ENCODE results near the gene CEP170B. TPM values are rescaled to one million over a fixed set of nuclear protein-coding genes. Genes with fewer than 3 reads are reported as not detected.

CEP170B gene
- total RNA-seq, result 1.6 TPM

GRCh38 chr14:104865081-104865630 is at the start of gene CEP170B:
Gene CEP170B, plus strand, starts transcription at chr14:104865268. Its CDS starts 3,183 bp downstream, at chr14:104868451.
- Histone ChIP-seq H3K9me3 (ENCODE audit: control insufficient read depth in 3 of 3, low read length in 3 of 3) (no peaks in the 10 kb centered on the region), H3K36me3 (ENCODE audit: control insufficient read depth in 3 of 3, insufficient read depth in 3 of 3, low read length in 3 of 3) (peaks cover 0 to 3% (median 2%) of the 10 kb centered on the region in 3 donors), H3K27me3 (ENCODE audit: control insufficient read depth in 3 of 3, insufficient read depth in 3 of 3, low read length in 3 of 3) (peaks cover 6 to 29% (median 10%) of the 10 kb centered on the region in 3 donors), H3K9ac (ENCODE audit: low read depth in 1 of 3, low read length in 3 of 3) (peak within 1 kb of the TSS; percentile 61 to 79 (median 67)), H3K4me3 (ENCODE audit: low read length in 3 of 3) (peak within 1 kb of the TSS; percentile 63 to 73 (median 67)), H3K4me1 (ENCODE audit: control insufficient read depth in 3 of 3, insufficient read depth in 3 of 3, low read length in 3 of 3) (peaks cover 13 to 25% (median 17%) of the 10 kb centered on the region in 3 donors), H3K27ac (ENCODE audit: low read depth, low read length) (no peak within 1 kb of the TSS)

GRCh38 chr14:104816616-104816884 is 48.5 kb upstream of the CEP170B start:
- Histone ChIP-seq H3K27me3 (ENCODE audit: control insufficient read depth in 3 of 3, insufficient read depth in 3 of 3, low read length in 3 of 3) (no peaks in the 10 kb centered on the region), H3K36me3 (ENCODE audit: control insufficient read depth in 3 of 3, insufficient read depth in 3 of 3, low read length in 3 of 3) (peaks cover 0 to 2% (median 0%) of the 10 kb centered on the region in 3 donors), H3K4me3 (ENCODE audit: low read length in 3 of 3) (peak overlapping the region; percentile 88 to 99 (median 97)), H3K27ac (ENCODE audit: low read depth, low read length) (peak overlapping the region; percentile 89), H3K9me3 (ENCODE audit: control insufficient read depth in 3 of 3, low read length in 3 of 3) (peaks cover 0 to 2% (median 0%) of the 10 kb centered on the region in 3 donors), H3K9ac (ENCODE audit: low read depth in 1 of 3, low read length in 3 of 3) (peak overlapping the region; percentile 94 to 98 (median 95)), H3K4me1 (ENCODE audit: control insufficient read depth in 3 of 3, insufficient read depth in 3 of 3, low read length in 3 of 3) (peaks cover 24 to 38% (median 25%) of the 10 kb centered on the region in 3 donors)

GRCh38 chr14:104817930-104818713 is 46.9 kb upstream of the CEP170B start:
- no peak overlapping the region for H3K9ac ChIP-seq (ENCODE audit: low read depth in 1 of 3, low read length in 3 of 3)
- H3K4me3 ChIP-seq (ENCODE audit: low read length in 3 of 3), result no peak overlapping the region
- no peak overlapping the region for H3K27ac ChIP-seq (ENCODE audit: low read depth, low read length)
- peaks cover 24 to 38% (median 25%) of the 10 kb centered on the region in 3 donors for H3K4me1 ChIP-seq (ENCODE audit: control insufficient read depth in 3 of 3, insufficient read depth in 3 of 3, low read length in 3 of 3)
- H3K36me3 ChIP-seq (ENCODE audit: control insufficient read depth in 3 of 3, insufficient read depth in 3 of 3, low read length in 3 of 3), result peaks cover 0 to 2% (median 0%) of the 10 kb centered on the region in 3 donors
- peaks cover 0 to 3% (median 0%) of the 10 kb centered on the region in 3 donors for H3K27me3 ChIP-seq (ENCODE audit: control insufficient read depth in 3 of 3, insufficient read depth in 3 of 3, low read length in 3 of 3)
- peaks cover 0 to 2% (median 0%) of the 10 kb centered on the region in 3 donors for H3K9me3 ChIP-seq (ENCODE audit: control insufficient read depth in 3 of 3, low read length in 3 of 3)

GRCh38 chr14:104818714-104819161 is 46.3 kb upstream of the CEP170B start:
- H3K4me3 ChIP-seq (ENCODE audit: low read length in 3 of 3), result no peak overlapping the region
- no peak overlapping the region for H3K27ac ChIP-seq (ENCODE audit: low read depth, low read length)
- peaks cover 0 to 2% (median 0%) of the 10 kb centered on the region in 3 donors for H3K36me3 ChIP-seq (ENCODE audit: control insufficient read depth in 3 of 3, insufficient read depth in 3 of 3, low read length in 3 of 3)
- peaks cover 0 to 2% (median 0%) of the 10 kb centered on the region in 3 donors for H3K9me3 ChIP-seq (ENCODE audit: control insufficient read depth in 3 of 3, low read length in 3 of 3)
- H3K27me3 ChIP-seq (ENCODE audit: control insufficient read depth in 3 of 3, insufficient read depth in 3 of 3, low read length in 3 of 3), result peaks cover 0 to 3% (median 0%) of the 10 kb centered on the region in 3 donors
- no peak overlapping the region for H3K9ac ChIP-seq (ENCODE audit: low read depth in 1 of 3, low read length in 3 of 3)
- peaks cover 19 to 32% (median 20%) of the 10 kb centered on the region in 3 donors for H3K4me1 ChIP-seq (ENCODE audit: control insufficient read depth in 3 of 3, insufficient read depth in 3 of 3, low read length in 3 of 3)

- H3K4me3 ChIP-seq (ENCODE audit: low read length in 3 of 3), result no peak overlapping the region
- peaks cover 0 to 2% (median 0%) of the 10 kb centered on the region in 3 donors for H3K36me3 ChIP-seq (ENCODE audit: control insufficient read depth in 3 of 3, insufficient read depth in 3 of 3, low read length in 3 of 3)
Observed at GRCh38 chr14:104819361-104819781, 45.7 kb upstream of the CEP170B start.

GRCh38 chr14:104820669-104821228 is 44.3 kb upstream of the CEP170B start:
- H3K27me3 ChIP-seq (ENCODE audit: control insufficient read depth in 3 of 3, insufficient read depth in 3 of 3, low read length in 3 of 3), result peaks cover 0 to 14% (median 11%) of the 10 kb centered on the region in 3 donors
- no peak overlapping the region for H3K27ac ChIP-seq (ENCODE audit: low read depth, low read length)

More at GRCh38 chr14:104819361-104819781, 45.7 kb upstream of the CEP170B start:
- peaks cover 0 to 5% (median 3%) of the 10 kb centered on the region in 3 donors for H3K27me3 ChIP-seq (ENCODE audit: control insufficient read depth in 3 of 3, insufficient read depth in 3 of 3, low read length in 3 of 3)
- H3K9me3 ChIP-seq (ENCODE audit: control insufficient read depth in 3 of 3, low read length in 3 of 3), result peaks cover 0 to 2% (median 0%) of the 10 kb centered on the region in 3 donors
- H3K4me1 ChIP-seq (ENCODE audit: control insufficient read depth in 3 of 3, insufficient read depth in 3 of 3, low read length in 3 of 3), result peaks cover 18 to 26% (median 19%) of the 10 kb centered on the region in 3 donors
- H3K9ac ChIP-seq (ENCODE audit: low read depth in 1 of 3, low read length in 3 of 3), result no peak overlapping the region
- no peak overlapping the region for H3K27ac ChIP-seq (ENCODE audit: low read depth, low read length)

GRCh38 chr14:104821229-104821945 is 43.7 kb upstream of the CEP170B start:
- Histone ChIP-seq H3K27ac (ENCODE audit: low read depth, low read length) (no peak overlapping the region), H3K27me3 (ENCODE audit: control insufficient read depth in 3 of 3, insufficient read depth in 3 of 3, low read length in 3 of 3) (peaks cover 0 to 14% (median 13%) of the 10 kb centered on the region in 3 donors), H3K9me3 (ENCODE audit: control insufficient read depth in 3 of 3, low read length in 3 of 3) (peaks cover 0 to 2% (median 0%) of the 10 kb centered on the region in 3 donors), H3K4me1 (ENCODE audit: control insufficient read depth in 3 of 3, insufficient read depth in 3 of 3, low read length in 3 of 3) (peaks cover 15 to 21% (median 17%) of the 10 kb centered on the region in 3 donors), H3K9ac (ENCODE audit: low read depth in 1 of 3, low read length in 3 of 3) (no peak overlapping the region), H3K36me3 (ENCODE audit: control insufficient read depth in 3 of 3, insufficient read depth in 3 of 3, low read length in 3 of 3) (peaks cover 0 to 2% (median 0%) of the 10 kb centered on the region in 3 donors), H3K4me3 (ENCODE audit: low read length in 3 of 3) (no peak overlapping the region)

More at GRCh38 chr14:104820669-104821228, 44.3 kb upstream of the CEP170B start:
- no peak overlapping the region for H3K4me3 ChIP-seq (ENCODE audit: low read length in 3 of 3)
- H3K9me3 ChIP-seq (ENCODE audit: control insufficient read depth in 3 of 3, low read length in 3 of 3), result peaks cover 0 to 2% (median 0%) of the 10 kb centered on the region in 3 donors
- H3K36me3 ChIP-seq (ENCODE audit: control insufficient read depth in 3 of 3, insufficient read depth in 3 of 3, low read length in 3 of 3), result peaks cover 0 to 2% (median 0%) of the 10 kb centered on the region in 3 donors
- no peak overlapping the region for H3K9ac ChIP-seq (ENCODE audit: low read depth in 1 of 3, low read length in 3 of 3)
- peaks cover 14 to 20% (median 15%) of the 10 kb centered on the region in 3 donors for H3K4me1 ChIP-seq (ENCODE audit: control insufficient read depth in 3 of 3, insufficient read depth in 3 of 3, low read length in 3 of 3)

GRCh38 chr14:104821971-104822608 is 43.0 kb upstream of the CEP170B start:
- Histone ChIP-seq H3K27me3 (ENCODE audit: control insufficient read depth in 3 of 3, insufficient read depth in 3 of 3, low read length in 3 of 3) (peaks cover 0 to 15% (median 14%) of the 10 kb centered on the region in 3 donors), H3K4me3 (ENCODE audit: low read length in 3 of 3) (no peak overlapping the region), H3K9ac (ENCODE audit: low read depth in 1 of 3, low read length in 3 of 3) (no peak overlapping the region), H3K4me1 (ENCODE audit: control insufficient read depth in 3 of 3, insufficient read depth in 3 of 3, low read length in 3 of 3) (peaks cover 8 to 16% (median 14%) of the 10 kb centered on the region in 3 donors), H3K27ac (ENCODE audit: low read depth, low read length) (no peak overlapping the region), H3K36me3 (ENCODE audit: control insufficient read depth in 3 of 3, insufficient read depth in 3 of 3, low read length in 3 of 3) (peaks cover 0 to 2% (median 0%) of the 10 kb centered on the region in 3 donors), H3K9me3 (ENCODE audit: control insufficient read depth in 3 of 3, low read length in 3 of 3) (peaks cover 0 to 2% (median 0%) of the 10 kb centered on the region in 3 donors)

Measured in skeletal muscle tissue (tissue), 4 donors.